B cell (primary cell): ENCODE measurements around the gene SYCE3.

Experiments used
- EZH2 ChIP-seq: IDR thresholded peaks from 2 replicates; pipeline ENCODE4 v1.6.1; 2012; ENCODE audit warnings: borderline replicate concordance, low read depth, mild to moderate bottlenecking, moderate library complexity, low read length; ENCODE audit not compliant: insufficient read depth, poor library complexity, severe bottlenecking
- TF ChIP-seq, protein P1 (sequence below): fragments of 200-600 bp; IDR thresholded peaks from one replicate; pipeline ENCODE4 v1.8.0; 2022; ENCODE audit warnings: antibody characterized with exemption, mild to moderate bottlenecking

DNA sequence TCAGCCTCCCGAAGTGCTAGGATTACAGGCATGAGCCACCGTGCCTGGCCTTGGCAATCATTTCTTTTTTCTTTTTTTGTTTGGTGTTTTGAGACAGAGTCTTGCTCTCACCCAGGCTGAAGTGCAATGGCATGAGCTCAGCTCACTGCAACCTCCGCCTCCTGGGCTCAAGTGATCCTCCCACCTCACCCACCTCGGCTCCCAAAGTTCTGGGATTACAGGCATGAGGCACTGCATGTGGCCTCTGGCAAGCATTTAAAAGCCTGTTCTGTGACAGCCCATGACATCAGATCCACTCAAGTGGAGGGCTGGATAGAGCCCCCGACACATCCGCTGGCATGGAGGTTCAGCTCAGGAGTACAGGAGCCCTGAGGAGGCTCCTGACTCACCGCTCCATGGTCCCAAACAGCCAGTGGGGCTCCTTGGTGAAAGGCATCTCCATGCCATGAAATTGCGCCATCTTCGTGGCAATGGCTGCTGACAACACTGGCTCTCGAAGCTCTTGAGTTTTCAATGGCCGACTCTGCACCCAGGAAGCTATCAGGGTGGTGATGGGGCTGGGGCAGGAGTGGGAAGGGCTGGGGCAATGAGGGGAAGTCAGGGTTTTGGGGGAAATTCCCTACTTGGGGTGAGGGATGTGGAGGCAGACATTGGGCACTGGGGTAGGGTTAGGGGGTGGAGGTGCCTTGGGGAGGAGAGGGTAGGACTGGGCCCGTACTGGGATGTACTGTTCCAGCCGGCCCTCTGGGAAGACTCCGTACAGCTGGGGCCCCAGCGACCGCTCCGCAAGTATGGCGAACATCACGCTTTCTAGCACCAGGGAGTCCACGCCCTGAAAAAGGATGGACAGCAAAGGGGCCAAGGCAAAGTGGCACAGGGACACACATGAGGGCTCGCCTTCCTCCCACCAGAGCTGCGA is 18.6 kb upstream of the SYCE3 start:
- TF ChIP-seq, protein P1, sequence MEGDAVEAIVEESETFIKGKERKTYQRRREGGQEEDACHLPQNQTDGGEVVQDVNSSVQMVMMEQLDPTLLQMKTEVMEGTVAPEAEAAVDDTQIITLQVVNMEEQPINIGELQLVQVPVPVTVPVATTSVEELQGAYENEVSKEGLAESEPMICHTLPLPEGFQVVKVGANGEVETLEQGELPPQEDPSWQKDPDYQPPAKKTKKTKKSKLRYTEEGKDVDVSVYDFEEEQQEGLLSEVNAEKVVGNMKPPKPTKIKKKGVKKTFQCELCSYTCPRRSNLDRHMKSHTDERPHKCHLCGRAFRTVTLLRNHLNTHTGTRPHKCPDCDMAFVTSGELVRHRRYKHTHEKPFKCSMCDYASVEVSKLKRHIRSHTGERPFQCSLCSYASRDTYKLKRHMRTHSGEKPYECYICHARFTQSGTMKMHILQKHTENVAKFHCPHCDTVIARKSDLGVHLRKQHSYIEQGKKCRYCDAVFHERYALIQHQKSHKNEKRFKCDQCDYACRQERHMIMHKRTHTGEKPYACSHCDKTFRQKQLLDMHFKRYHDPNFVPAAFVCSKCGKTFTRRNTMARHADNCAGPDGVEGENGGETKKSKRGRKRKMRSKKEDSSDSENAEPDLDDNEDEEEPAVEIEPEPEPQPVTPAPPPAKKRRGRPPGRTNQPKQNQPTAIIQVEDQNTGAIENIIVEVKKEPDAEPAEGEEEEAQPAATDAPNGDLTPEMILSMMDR: no peak
- TF ChIP-seq EZH2: no peak
